T-helper 2 cell treated with Interferon-gamma antibody and Interleukin-4, amounts not matched to agents 100 ng/mL and 5 ng/mL, for 36 hours (primary cell): ENCODE measurements around the gene ELOB. TPM values are rescaled to one million over a fixed set of nuclear protein-coding genes. Genes with fewer than 3 reads are reported as not detected.

ENCODE experiments used
- intact Hi-C: fragments of 100-400 bp; cut with micrococcal nuclease; formaldehyde crosslinking; loops from one replicate; pipeline ENCODE4 v1.15.1; 2023
- total RNA-seq: library from RNA; stranded (reverse); gene quantifications from 2 replicates; pipeline ENCODE4 v1.2.3, GENCODE V29; 2022

The ELOB gene
- total RNA-seq, 1 donor from 2014 or later = 232 TPM

- intact Hi-C loops = loop anchor here (1.0 to 10.0 kb wide), 6 partner anchors 26 to 759 kb away; partner anchors contain the start of genes ELOB, FLYWCH2, KCTD5 and PRSS27
These were observed 25.5 kb downstream of the ELOB start for GRCh38 chr16:2751577-2752034.

GRCh38 chr16:2749936-2750335, 27.1 kb downstream of the ELOB start:
- intact Hi-C loops = loop anchor here (5.0 to 10.0 kb wide), 2 partner anchors 135 to 758 kb away; partner anchors contain the start of gene FLYWCH2

GRCh38 chr16:2749476-2749875, 27.6 kb downstream of the ELOB start:
- intact Hi-C loops = no loop called here

GRCh38 chr16:2748757-2749455, 28.2 kb downstream of the ELOB start:
- intact Hi-C loops = no loop called here

- intact Hi-C loops = no loop called here
These were observed 31.1 kb downstream of the ELOB start for GRCh38 chr16:2745961-2746360.

- intact Hi-C loops = no loop called here
These were observed 31.8 kb downstream of the ELOB start for GRCh38 chr16:2745116-2745890.

- intact Hi-C loops = no loop called here
These were observed 32.4 kb downstream of the ELOB start for GRCh38 chr16:2744711-2745110.

GRCh38 chr16:2743007-2743810, 33.9 kb downstream of the ELOB start:
- intact Hi-C loops = no loop called here

GRCh38 chr16:2742323-2743006, 34.6 kb downstream of the ELOB start:
- intact Hi-C loops = no loop called here

- intact Hi-C loops = no loop called here
These were observed 35.9 kb downstream of the ELOB start for GRCh38 chr16:2741168-2741567.

- intact Hi-C loops = no loop called here
These were observed 36.6 kb downstream of the ELOB start for GRCh38 chr16:2740476-2740875.

- intact Hi-C loops = no loop called here
These were observed 37.3 kb downstream of the ELOB start for GRCh38 chr16:2739625-2740430.

GRCh38 chr16:2738615-2739014, 38.5 kb downstream of the ELOB start:
- intact Hi-C loops = no loop called here

- intact Hi-C loops = no loop called here
These were observed 39.1 kb downstream of the ELOB start for GRCh38 chr16:2737895-2738418.

GRCh38 chr16:2737238-2737605, 39.9 kb downstream of the ELOB start:
- intact Hi-C loops = no loop called here

GRCh38 chr16:2736476-2737237, 40.4 kb downstream of the ELOB start:
- intact Hi-C loops = no loop called here

- intact Hi-C loops = no loop called here
These were observed 42.1 kb downstream of the ELOB start for GRCh38 chr16:2734844-2735515.

GRCh38 chr16:2728034-2728433, 49.0 kb downstream of the ELOB start:
- intact Hi-C loops = no loop called here

- intact Hi-C loops = no loop called here
These were observed 50.2 kb downstream of the ELOB start for GRCh38 chr16:2726923-2727322.
